ENCODE measurements around the gene PPP1R13B.
A peak's percentile ranks its signal among the peaks of the same experiment; 100 is the strongest.

PPP1R13B gene

GRCh38 chr14:103833711-103834110 lies 13.7 kb downstream of the PPP1R13B start:
- no peak for DNase-seq

GRCh38 chr14:103832046-103832445 lies 15.3 kb downstream of the PPP1R13B start:
- no peak for DNase-seq

GRCh38 chr14:103830511-103831270 lies 16.7 kb downstream of the PPP1R13B start:
- no peak for DNase-seq

GRCh38 chr14:103828315-103828967 lies 18.9 kb downstream of the PPP1R13B start:
- DNase-seq = no peak

GRCh38 chr14:103825101-103825500 lies 22.3 kb downstream of the PPP1R13B start:
- no peak for DNase-seq

- no peak for DNase-seq
Measured at GRCh38 chr14:103820908-103821307, 26.5 kb downstream of the PPP1R13B start.

- DNase-seq = no peak
Measured at GRCh38 chr14:103820382-103820781, 27.0 kb downstream of the PPP1R13B start.

- peak; percentile 9 for DNase-seq
Measured at GRCh38 chr14:103819503-103820307, 27.7 kb downstream of the PPP1R13B start.

- DNase-seq = no peak
Measured at GRCh38 chr14:103818870-103819269, 28.5 kb downstream of the PPP1R13B start.

- no peak for DNase-seq
Measured at GRCh38 chr14:103818422-103818821, 29.0 kb downstream of the PPP1R13B start.

GRCh38 chr14:103817595-103817994 lies 29.8 kb downstream of the PPP1R13B start:
- DNase-seq = no peak

GRCh38 chr14:103816991-103817390 lies 30.4 kb downstream of the PPP1R13B start:
- DNase-seq = no peak

- no peak for DNase-seq
Measured at GRCh38 chr14:103815253-103815652, 32.1 kb downstream of the PPP1R13B start.

- no peak for DNase-seq
Measured at GRCh38 chr14:103811189-103811588, 36.2 kb downstream of the PPP1R13B start.

GRCh38 chr14:103808403-103809001 lies 38.9 kb downstream of the PPP1R13B start:
- DNase-seq = peak; percentile 69

- no peak for DNase-seq
Measured at GRCh38 chr14:103806805-103807204, 40.6 kb downstream of the PPP1R13B start.

GRCh38 chr14:103805708-103806107 lies 41.7 kb downstream of the PPP1R13B start:
- DNase-seq = peak; percentile 19

GRCh38 chr14:103803661-103804060 lies 43.7 kb downstream of the PPP1R13B start:
- peak; percentile 30 for DNase-seq

GRCh38 chr14:103802356-103802755 lies 45.0 kb downstream of the PPP1R13B start:
- DNase-seq = no peak

- peak; percentile 59 for DNase-seq
Measured at GRCh38 chr14:103801459-103801858, 45.9 kb downstream of the PPP1R13B start.

- DNase-seq = peak; percentile 18
Measured at GRCh38 chr14:103793192-103793591, 54.2 kb downstream of the PPP1R13B start.

GRCh38 chr14:103788086-103788485 lies 59.3 kb downstream of the PPP1R13B start:
- no peak for DNase-seq

GRCh38 chr14:103782376-103782775 lies 65.0 kb downstream of the PPP1R13B start:
- DNase-seq = no peak
